Measurements from ENCODE around the gene PALLD.
A peak's percentile ranks its signal among the peaks of the same experiment; 100 is the strongest.

PALLD gene

GRCh38 chr4:168604496-168605373, 107.9 kb downstream of the PALLD start:
- Histone ChIP-seq H3K4me3 (no peak overlapping the region), H3K4me2 (no peak overlapping the region), H3K27me3 (no peaks in the 10 kb centered on the region), H3K36me3 (no peaks in the 10 kb centered on the region), H3K4me1 (peaks cover 0 to 16% (median 8%) of the 10 kb centered on the region in 10 experiments; a peak in 13 of 20 replicates), H3K9ac (no peak overlapping the region), H3K27ac (no peak overlapping the region), H4K20me1 (no peaks in the 10 kb centered on the region), H3K9me3 (replicated peaks in 1 of 11) (no peaks in the 10 kb centered on the region)
- no peak for TF ChIP-seq Cebpa-rat (IDR thresholded peaks at IDR 0.05)

GRCh38 chr4:168605411-168605810, 108.6 kb downstream of the PALLD start:
- Histone ChIP-seq H3K27me3 (no peaks in the 10 kb centered on the region), H3K9me3 (replicated peaks in 1 of 11) (no peaks in the 10 kb centered on the region), H3K4me2 (no peak overlapping the region), H3K4me3 (no peak overlapping the region), H3K27ac (no peak overlapping the region), H3K36me3 (no peaks in the 10 kb centered on the region), H4K20me1 (no peaks in the 10 kb centered on the region), H3K9ac (no peak overlapping the region), H3K4me1 (peaks cover 0 to 16% (median 8%) of the 10 kb centered on the region in 10 experiments; a peak in 13 of 20 replicates)
- no peak for TF ChIP-seq Cebpa-rat (IDR thresholded peaks at IDR 0.05)

GRCh38 chr4:168607215-168607614, 110.4 kb downstream of the PALLD start:
- TF ChIP-seq Cebpa-rat (IDR thresholded peaks at IDR 0.05) = no peak
- Histone ChIP-seq H3K4me2 (no peak overlapping the region), H3K36me3 (no peaks in the 10 kb centered on the region), H4K20me1 (no peaks in the 10 kb centered on the region), H3K9ac (no peak overlapping the region), H3K4me1 (peaks cover 0 to 18% (median 9%) of the 10 kb centered on the region in 10 experiments; a peak in 13 of 20 replicates), H3K27ac (no peak overlapping the region), H3K4me3 (no peak overlapping the region), H3K27me3 (no peaks in the 10 kb centered on the region), H3K9me3 (replicated peaks in 1 of 11) (no peaks in the 10 kb centered on the region)

- peaks cover 0 to 24% (median 9%) of the 10 kb centered on the region in 10 experiments; a peak in 13 of 20 replicates for H3K4me1 ChIP-seq
- no peak overlapping the region for H3K27ac ChIP-seq
- no peak for TF ChIP-seq Cebpa-rat (IDR thresholded peaks at IDR 0.05)
- no peaks in the 10 kb centered on the region for H3K36me3 ChIP-seq
- no peaks in the 10 kb centered on the region for H4K20me1 ChIP-seq
- no peaks in the 10 kb centered on the region for H3K9me3 ChIP-seq (replicated peaks in 1 of 11)
- H3K4me3 ChIP-seq = no peak overlapping the region
- H3K27me3 ChIP-seq = no peaks in the 10 kb centered on the region
- H3K9ac ChIP-seq = no peak overlapping the region
- H3K4me2 ChIP-seq = peak overlapping the region in 10 of 11 experiments; percentile 6 to 61 (median 33); a peak in 13 of 22 replicates
Observed at GRCh38 chr4:168608771-168609170, 111.9 kb downstream of the PALLD start.

DNA sequence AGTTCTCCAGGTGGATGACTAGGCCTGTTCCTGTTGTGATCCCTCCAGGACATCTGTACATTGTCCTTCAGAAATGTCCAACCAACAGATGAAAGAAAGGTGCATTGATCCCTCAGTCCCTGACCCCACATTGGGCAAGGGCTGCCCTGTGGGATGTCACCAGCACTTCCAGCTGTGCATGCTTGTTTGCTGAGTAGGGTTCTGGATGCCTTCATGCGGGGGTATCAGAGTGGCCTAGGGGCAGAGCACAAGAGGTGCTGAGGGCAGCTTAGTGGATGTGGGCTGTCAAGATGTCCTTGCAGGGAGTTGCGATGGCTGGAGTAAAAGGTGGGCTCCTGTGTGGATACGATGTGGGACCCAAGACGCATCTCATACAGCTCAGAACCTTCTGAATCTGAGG, 112.5 kb downstream of the PALLD start:
- H3K27ac ChIP-seq = no peak overlapping the region
- H3K36me3 ChIP-seq = no peaks in the 10 kb centered on the region
- H4K20me1 ChIP-seq = no peaks in the 10 kb centered on the region
- H3K4me3 ChIP-seq = no peak overlapping the region
- H3K9me3 ChIP-seq (replicated peaks in 1 of 11) = no peaks in the 10 kb centered on the region
- H3K9ac ChIP-seq = no peak overlapping the region
- H3K27me3 ChIP-seq = no peaks in the 10 kb centered on the region
- peak overlapping the region in 5 of 11 experiments; percentile 16 to 56 (median 32); a peak in 5 of 22 replicates for H3K4me2 ChIP-seq
- no peak for TF ChIP-seq Cebpa-rat (IDR thresholded peaks at IDR 0.05)
- peaks cover 0 to 24% (median 9%) of the 10 kb centered on the region in 10 experiments; a peak in 13 of 20 replicates for H3K4me1 ChIP-seq

- H3K9me3 ChIP-seq (replicated peaks in 1 of 11) = no peaks in the 10 kb centered on the region
- H3K36me3 ChIP-seq = no peaks in the 10 kb centered on the region
- H3K27ac ChIP-seq = no peak overlapping the region
- H3K4me1 ChIP-seq = peaks cover 0 to 24% (median 9%) of the 10 kb centered on the region in 10 experiments; a peak in 13 of 20 replicates
- H3K27me3 ChIP-seq = no peaks in the 10 kb centered on the region
- H4K20me1 ChIP-seq = no peaks in the 10 kb centered on the region
- H3K4me3 ChIP-seq = no peak overlapping the region
- H3K4me2 ChIP-seq = peak overlapping the region in 1 of 11 experiments; percentile 13; a peak in 1 of 22 replicates
- no peak overlapping the region for H3K9ac ChIP-seq
- TF ChIP-seq Cebpa-rat (IDR thresholded peaks at IDR 0.05) = no peak
Observed at GRCh38 chr4:168610911-168611530, 114.2 kb downstream of the PALLD start.

GRCh38 chr4:168612450-168613135, 115.7 kb downstream of the PALLD start:
- no peak for TF ChIP-seq Cebpa-rat (IDR thresholded peaks at IDR 0.05)
- Histone ChIP-seq H3K9me3 (replicated peaks in 1 of 11) (no peaks in the 10 kb centered on the region), H3K27ac (no peak overlapping the region), H3K4me3 (no peak overlapping the region), H4K20me1 (no peaks in the 10 kb centered on the region), H3K4me2 (peak overlapping the region in 3 of 11 experiments; percentile 29 to 45 (median 30); a peak in 4 of 22 replicates), H3K36me3 (no peaks in the 10 kb centered on the region), H3K27me3 (no peaks in the 10 kb centered on the region), H3K4me1 (peaks cover 0 to 24% (median 9%) of the 10 kb centered on the region in 10 experiments; a peak in 13 of 20 replicates), H3K9ac (no peak overlapping the region)

- Histone ChIP-seq H3K27ac (no peak overlapping the region), H3K4me1 (peaks cover 0 to 14% (median 5%) of the 10 kb centered on the region in 10 experiments; a peak in 13 of 20 replicates), H3K9me3 (replicated peaks in 1 of 11) (no peaks in the 10 kb centered on the region), H3K4me3 (no peak overlapping the region), H3K36me3 (no peaks in the 10 kb centered on the region), H3K4me2 (no peak overlapping the region), H3K27me3 (no peaks in the 10 kb centered on the region), H3K9ac (no peak overlapping the region), H4K20me1 (no peaks in the 10 kb centered on the region)
- no peak for TF ChIP-seq Cebpa-rat (IDR thresholded peaks at IDR 0.05)
Observed at GRCh38 chr4:168613869-168614268, 117.0 kb downstream of the PALLD start.

Measured in BLaER1 treated with 17β-estradiol and CSF1 and Interleukin-3, amounts not matched to agents 10 nM and 100 nM (cell line).